ENCODE results near the gene VTI1A.

DNA sequence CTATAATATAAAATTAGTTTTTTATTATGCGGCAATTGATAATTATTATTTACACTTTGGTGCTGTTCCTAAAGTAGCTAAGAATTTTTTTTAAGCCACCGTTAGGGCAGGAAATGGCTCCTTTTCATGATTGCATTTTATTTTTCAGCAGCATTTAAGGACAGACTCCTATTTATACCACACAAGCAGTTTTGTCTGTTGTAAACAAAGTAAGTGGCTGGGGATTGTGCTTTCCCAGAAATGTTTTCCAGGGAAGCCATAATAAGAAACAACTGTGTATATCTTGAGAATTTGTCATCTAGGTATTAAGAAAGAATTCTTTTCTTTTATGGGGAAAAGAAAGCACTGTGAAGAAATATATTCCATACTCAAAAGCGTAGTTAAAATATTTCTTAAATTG, 232.0 kb downstream of the VTI1A start:
- TF ChIP-seq, protein P1, sequence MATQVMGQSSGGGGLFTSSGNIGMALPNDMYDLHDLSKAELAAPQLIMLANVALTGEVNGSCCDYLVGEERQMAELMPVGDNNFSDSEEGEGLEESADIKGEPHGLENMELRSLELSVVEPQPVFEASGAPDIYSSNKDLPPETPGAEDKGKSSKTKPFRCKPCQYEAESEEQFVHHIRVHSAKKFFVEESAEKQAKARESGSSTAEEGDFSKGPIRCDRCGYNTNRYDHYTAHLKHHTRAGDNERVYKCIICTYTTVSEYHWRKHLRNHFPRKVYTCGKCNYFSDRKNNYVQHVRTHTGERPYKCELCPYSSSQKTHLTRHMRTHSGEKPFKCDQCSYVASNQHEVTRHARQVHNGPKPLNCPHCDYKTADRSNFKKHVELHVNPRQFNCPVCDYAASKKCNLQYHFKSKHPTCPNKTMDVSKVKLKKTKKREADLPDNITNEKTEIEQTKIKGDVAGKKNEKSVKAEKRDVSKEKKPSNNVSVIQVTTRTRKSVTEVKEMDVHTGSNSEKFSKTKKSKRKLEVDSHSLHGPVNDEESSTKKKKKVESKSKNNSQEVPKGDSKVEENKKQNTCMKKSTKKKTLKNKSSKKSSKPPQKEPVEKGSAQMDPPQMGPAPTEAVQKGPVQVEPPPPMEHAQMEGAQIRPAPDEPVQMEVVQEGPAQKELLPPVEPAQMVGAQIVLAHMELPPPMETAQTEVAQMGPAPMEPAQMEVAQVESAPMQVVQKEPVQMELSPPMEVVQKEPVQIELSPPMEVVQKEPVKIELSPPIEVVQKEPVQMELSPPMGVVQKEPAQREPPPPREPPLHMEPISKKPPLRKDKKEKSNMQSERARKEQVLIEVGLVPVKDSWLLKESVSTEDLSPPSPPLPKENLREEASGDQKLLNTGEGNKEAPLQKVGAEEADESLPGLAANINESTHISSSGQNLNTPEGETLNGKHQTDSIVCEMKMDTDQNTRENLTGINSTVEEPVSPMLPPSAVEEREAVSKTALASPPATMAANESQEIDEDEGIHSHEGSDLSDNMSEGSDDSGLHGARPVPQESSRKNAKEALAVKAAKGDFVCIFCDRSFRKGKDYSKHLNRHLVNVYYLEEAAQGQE (IDR thresholded peaks at IDR 0.05): no peak
- TF ChIP-seq, protein P2, sequence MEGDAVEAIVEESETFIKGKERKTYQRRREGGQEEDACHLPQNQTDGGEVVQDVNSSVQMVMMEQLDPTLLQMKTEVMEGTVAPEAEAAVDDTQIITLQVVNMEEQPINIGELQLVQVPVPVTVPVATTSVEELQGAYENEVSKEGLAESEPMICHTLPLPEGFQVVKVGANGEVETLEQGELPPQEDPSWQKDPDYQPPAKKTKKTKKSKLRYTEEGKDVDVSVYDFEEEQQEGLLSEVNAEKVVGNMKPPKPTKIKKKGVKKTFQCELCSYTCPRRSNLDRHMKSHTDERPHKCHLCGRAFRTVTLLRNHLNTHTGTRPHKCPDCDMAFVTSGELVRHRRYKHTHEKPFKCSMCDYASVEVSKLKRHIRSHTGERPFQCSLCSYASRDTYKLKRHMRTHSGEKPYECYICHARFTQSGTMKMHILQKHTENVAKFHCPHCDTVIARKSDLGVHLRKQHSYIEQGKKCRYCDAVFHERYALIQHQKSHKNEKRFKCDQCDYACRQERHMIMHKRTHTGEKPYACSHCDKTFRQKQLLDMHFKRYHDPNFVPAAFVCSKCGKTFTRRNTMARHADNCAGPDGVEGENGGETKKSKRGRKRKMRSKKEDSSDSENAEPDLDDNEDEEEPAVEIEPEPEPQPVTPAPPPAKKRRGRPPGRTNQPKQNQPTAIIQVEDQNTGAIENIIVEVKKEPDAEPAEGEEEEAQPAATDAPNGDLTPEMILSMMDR (IDR thresholded peaks at IDR 0.05; ENCODE audit: low read depth, low read length, missing input control): no peak
- TF ChIP-seq EGR1 (IDR thresholded peaks at IDR 0.05; ENCODE audit: low read depth in 2 of 2) (no peak), RAD21 (IDR thresholded peaks at IDR 0.05) (no peak), GABPA (IDR thresholded peaks at IDR 0.05 in 1 of 2, conservative IDR thresholded peaks at IDR 0.05 in 1 of 2) (no peak), TAF1 (conservative IDR thresholded peaks at IDR 0.05) (no peak), JUND (IDR thresholded peaks at IDR 0.05) (no peak)
- TF ChIP-seq, protein P3, sequence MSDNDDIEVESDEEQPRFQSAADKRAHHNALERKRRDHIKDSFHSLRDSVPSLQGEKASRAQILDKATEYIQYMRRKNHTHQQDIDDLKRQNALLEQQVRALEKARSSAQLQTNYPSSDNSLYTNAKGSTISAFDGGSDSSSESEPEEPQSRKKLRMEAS (IDR thresholded peaks at IDR 0.05): no peak

Data from liver (tissue), 3 donors.